AG09319 (cell line): Measurements from ENCODE around the gene CDYL.
"Not testable (repeated sequence)": the region's sequence is repeated elsewhere in the genome, so short reads cannot be mapped to it uniquely, and the experiment has no call there.

Experiments
- DNase-seq: peaks from one replicate; pipeline ENCODE4 v3.0.0-alpha.2; 2010; ENCODE audit warnings: low read depth; ENCODE audit errors: extremely low read depth
- CTCF ChIP-seq: IDR thresholded peaks from 2 replicates; pipeline ENCODE4 v1.5.1; 2011; ENCODE audit warnings: low read depth, mild to moderate bottlenecking, inconsistent platforms, low read length, moderate library complexity

The CDYL gene

GRCh38 chr6:5004373-5005037 lies 228.3 kb downstream of the CDYL start:
- TF ChIP-seq CTCF, result no peak
- DNase-seq, result no peak

- not testable (repeated sequence) for DNase-seq
Observed at GRCh38 chr6:5005038-5005433, 228.8 kb downstream of the CDYL start.
